ENCODE measurements around the gene DGAT2L6.
"Not testable (repeated sequence)": the region's sequence is repeated elsewhere in the genome, so short reads cannot be mapped to it uniquely, and the experiment has no call there.

DGAT2L6 gene

GRCh38 chrX:70196961-70197720 lies 19.9 kb downstream of the DGAT2L6 start:
- in situ Hi-C loops (cut with MboI; ENCODE audit: low sequenced_read_pairs), result no loop called here

- in situ Hi-C loops (cut with MboI; ENCODE audit: low sequenced_read_pairs), result no loop called here
These were observed 24.4 kb downstream of the DGAT2L6 start for GRCh38 chrX:70201732-70202131.

GRCh38 chrX:70208479-70208878 lies 31.2 kb downstream of the DGAT2L6 start:
- in situ Hi-C loops (cut with MboI; ENCODE audit: low sequenced_read_pairs), result no loop called here

- in situ Hi-C loops (cut with MboI; ENCODE audit: low sequenced_read_pairs), result not testable (repeated sequence)
These were observed 32.3 kb downstream of the DGAT2L6 start for GRCh38 chrX:70209570-70209969.

- in situ Hi-C loops (cut with MboI; ENCODE audit: low sequenced_read_pairs), result no loop called here
These were observed 42.9 kb downstream of the DGAT2L6 start for GRCh38 chrX:70219938-70220764.

- in situ Hi-C loops (cut with MboI; ENCODE audit: low sequenced_read_pairs), result no loop called here
These were observed 48.8 kb downstream of the DGAT2L6 start for GRCh38 chrX:70226048-70226447.

GRCh38 chrX:70226687-70227086 lies 49.4 kb downstream of the DGAT2L6 start:
- in situ Hi-C loops (cut with MboI; ENCODE audit: low sequenced_read_pairs), result no loop called here

- in situ Hi-C loops (cut with MboI; ENCODE audit: low sequenced_read_pairs), result no loop called here
These were observed 54.4 kb downstream of the DGAT2L6 start for GRCh38 chrX:70231666-70232065.

- in situ Hi-C loops (cut with MboI; ENCODE audit: low sequenced_read_pairs), result no loop called here
These were observed 57.1 kb downstream of the DGAT2L6 start, which contains the start of gene AWAT1 for GRCh38 chrX:70234355-70234754. Gene AWAT1, plus strand, starts transcription at chrX:70234655. Its CDS starts 41 bp downstream, at chrX:70234696.

- in situ Hi-C loops (cut with MboI; ENCODE audit: low sequenced_read_pairs), result no loop called here
These were observed 63.5 kb downstream of the DGAT2L6 start for GRCh38 chrX:70240751-70241150.

- in situ Hi-C loops (cut with MboI; ENCODE audit: low sequenced_read_pairs), result no loop called here
These were observed 64.2 kb downstream of the DGAT2L6 start for GRCh38 chrX:70241501-70241900.

- in situ Hi-C loops (cut with MboI; ENCODE audit: low sequenced_read_pairs), result not testable (repeated sequence)
These were observed 66.3 kb downstream of the DGAT2L6 start for GRCh38 chrX:70243601-70244000.

GRCh38 chrX:70244881-70245280 lies 67.6 kb downstream of the DGAT2L6 start:
- in situ Hi-C loops (cut with MboI; ENCODE audit: low sequenced_read_pairs), result no loop called here

GRCh38 chrX:70247252-70247651 lies 70.0 kb downstream of the DGAT2L6 start:
- in situ Hi-C loops (cut with MboI; ENCODE audit: low sequenced_read_pairs), result no loop called here

GRCh38 chrX:70252491-70252890 lies 75.2 kb downstream of the DGAT2L6 start:
- in situ Hi-C loops (cut with MboI; ENCODE audit: low sequenced_read_pairs), result no loop called here

GRCh38 chrX:70253377-70254062 lies 76.2 kb downstream of the DGAT2L6 start:
- in situ Hi-C loops (cut with MboI; ENCODE audit: low sequenced_read_pairs), result no loop called here

- in situ Hi-C loops (cut with MboI; ENCODE audit: low sequenced_read_pairs), result no loop called here
These were observed 76.7 kb downstream of the DGAT2L6 start for GRCh38 chrX:70254063-70254400.

- in situ Hi-C loops (cut with MboI; ENCODE audit: low sequenced_read_pairs), result no loop called here
These were observed 77.6 kb downstream of the DGAT2L6 start for GRCh38 chrX:70254909-70255308.

Measured in HL-60/S4 treated with retinoic acid at 250 ng/mL for 4 days and 3 days (cell line).